ENCODE data around the gene FAM20B.

The FAM20B gene

DNA sequence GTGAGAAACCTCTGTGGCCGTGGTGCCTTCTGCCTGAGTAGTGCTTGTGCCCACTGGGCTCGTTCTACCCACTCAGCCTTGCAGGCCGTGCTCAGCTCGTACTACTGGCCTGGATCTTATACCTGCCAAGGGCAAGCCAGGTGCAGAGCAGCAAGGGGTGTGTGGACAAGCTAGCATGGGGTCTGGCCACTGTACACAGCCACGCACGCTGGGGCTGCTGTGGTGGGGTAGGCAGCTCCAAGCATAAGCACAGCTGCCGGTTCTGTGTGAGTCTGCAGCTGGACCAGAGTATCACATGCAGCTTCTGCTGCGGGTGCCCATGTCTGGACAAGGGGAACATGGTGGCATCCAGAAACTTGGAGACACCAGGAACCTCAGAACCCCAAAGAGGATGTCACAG is 16.4 kb downstream of the FAM20B start:
- TF ChIP-seq, protein P1, sequence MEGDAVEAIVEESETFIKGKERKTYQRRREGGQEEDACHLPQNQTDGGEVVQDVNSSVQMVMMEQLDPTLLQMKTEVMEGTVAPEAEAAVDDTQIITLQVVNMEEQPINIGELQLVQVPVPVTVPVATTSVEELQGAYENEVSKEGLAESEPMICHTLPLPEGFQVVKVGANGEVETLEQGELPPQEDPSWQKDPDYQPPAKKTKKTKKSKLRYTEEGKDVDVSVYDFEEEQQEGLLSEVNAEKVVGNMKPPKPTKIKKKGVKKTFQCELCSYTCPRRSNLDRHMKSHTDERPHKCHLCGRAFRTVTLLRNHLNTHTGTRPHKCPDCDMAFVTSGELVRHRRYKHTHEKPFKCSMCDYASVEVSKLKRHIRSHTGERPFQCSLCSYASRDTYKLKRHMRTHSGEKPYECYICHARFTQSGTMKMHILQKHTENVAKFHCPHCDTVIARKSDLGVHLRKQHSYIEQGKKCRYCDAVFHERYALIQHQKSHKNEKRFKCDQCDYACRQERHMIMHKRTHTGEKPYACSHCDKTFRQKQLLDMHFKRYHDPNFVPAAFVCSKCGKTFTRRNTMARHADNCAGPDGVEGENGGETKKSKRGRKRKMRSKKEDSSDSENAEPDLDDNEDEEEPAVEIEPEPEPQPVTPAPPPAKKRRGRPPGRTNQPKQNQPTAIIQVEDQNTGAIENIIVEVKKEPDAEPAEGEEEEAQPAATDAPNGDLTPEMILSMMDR (conservative IDR thresholded peaks at IDR 0.05; ENCODE audit: low read depth, low read length) = no peak
- H3K4me3 ChIP-seq (ENCODE audit: low read depth, low read length) = no peak overlapping the region
- DNase-seq (ENCODE audit: low read depth) = no peak

DNA sequence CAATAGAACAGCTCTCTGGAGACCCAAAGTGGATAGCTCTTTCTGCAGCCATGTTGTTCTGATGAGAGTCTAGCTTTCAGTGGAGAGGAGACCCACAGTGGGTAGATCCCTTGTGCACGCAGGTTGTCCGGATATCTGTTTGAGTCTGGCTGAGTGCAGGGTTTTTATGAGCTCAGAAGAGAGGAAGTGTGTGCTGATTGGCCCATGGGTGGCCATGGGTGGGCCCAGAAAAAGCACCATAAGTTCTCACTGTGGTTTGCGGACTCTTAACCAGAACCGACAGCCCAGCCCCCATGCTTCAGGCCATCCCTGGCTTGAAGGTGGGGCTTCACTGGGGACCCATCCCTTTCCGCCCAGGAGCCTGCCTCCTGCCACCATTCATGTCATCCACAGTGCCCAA is 17.0 kb downstream of the FAM20B start:
- DNase-seq (ENCODE audit: low read depth) = no peak
- H3K4me3 ChIP-seq (ENCODE audit: low read depth, low read length) = no peak overlapping the region
- TF ChIP-seq, protein P1 (conservative IDR thresholded peaks at IDR 0.05; ENCODE audit: low read depth, low read length) = no peak

DNA sequence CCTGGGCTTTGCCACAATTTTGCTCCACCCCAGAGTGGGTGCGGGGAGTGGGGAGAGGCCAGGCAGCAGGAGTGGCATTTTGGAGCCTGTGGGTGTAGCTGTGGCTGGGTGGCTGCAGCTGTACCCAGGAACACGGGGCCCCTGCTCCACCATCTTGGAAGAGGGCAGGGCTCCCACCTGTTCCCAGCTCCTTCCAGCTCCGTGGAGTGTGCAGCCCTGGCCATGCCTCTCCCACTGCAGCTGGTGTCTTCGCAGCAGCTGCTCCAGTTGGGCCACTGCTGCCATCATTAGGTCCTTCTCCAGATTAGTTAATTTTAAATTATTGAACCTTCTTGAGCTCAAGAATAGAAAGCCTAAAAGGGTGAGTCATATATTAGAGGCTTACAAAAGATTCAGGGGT is 17.6 kb downstream of the FAM20B start:
- DNase-seq (ENCODE audit: low read depth) = no peak
- TF ChIP-seq, protein P1 (conservative IDR thresholded peaks at IDR 0.05; ENCODE audit: low read depth, low read length) = no peak
- no peak overlapping the region for H3K4me3 ChIP-seq (ENCODE audit: low read depth, low read length)

DNA sequence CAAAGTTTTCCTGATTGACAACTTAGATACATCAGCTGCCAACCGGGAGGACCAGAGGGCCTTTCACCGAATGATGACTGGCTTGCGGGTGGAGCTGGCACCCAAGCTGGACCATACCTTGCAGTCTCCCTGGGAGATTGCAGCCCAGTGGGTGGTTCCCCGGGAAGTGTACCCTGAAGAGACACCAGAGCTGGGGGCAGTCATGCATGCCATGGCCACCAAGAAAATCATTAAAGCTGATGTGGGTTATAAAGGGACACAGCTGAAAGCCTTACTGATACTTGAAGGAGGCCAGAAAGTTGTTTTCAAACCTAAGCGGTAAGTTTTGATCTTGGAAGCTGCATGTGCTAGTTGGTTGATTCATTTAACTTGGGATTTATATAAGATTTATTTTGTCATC is 18.2 kb downstream of the FAM20B start:
- no peak for DNase-seq (ENCODE audit: low read depth)
- TF ChIP-seq, protein P1 (conservative IDR thresholded peaks at IDR 0.05; ENCODE audit: low read depth, low read length) = no peak
- no peak overlapping the region for H3K4me3 ChIP-seq (ENCODE audit: low read depth, low read length)

DNA sequence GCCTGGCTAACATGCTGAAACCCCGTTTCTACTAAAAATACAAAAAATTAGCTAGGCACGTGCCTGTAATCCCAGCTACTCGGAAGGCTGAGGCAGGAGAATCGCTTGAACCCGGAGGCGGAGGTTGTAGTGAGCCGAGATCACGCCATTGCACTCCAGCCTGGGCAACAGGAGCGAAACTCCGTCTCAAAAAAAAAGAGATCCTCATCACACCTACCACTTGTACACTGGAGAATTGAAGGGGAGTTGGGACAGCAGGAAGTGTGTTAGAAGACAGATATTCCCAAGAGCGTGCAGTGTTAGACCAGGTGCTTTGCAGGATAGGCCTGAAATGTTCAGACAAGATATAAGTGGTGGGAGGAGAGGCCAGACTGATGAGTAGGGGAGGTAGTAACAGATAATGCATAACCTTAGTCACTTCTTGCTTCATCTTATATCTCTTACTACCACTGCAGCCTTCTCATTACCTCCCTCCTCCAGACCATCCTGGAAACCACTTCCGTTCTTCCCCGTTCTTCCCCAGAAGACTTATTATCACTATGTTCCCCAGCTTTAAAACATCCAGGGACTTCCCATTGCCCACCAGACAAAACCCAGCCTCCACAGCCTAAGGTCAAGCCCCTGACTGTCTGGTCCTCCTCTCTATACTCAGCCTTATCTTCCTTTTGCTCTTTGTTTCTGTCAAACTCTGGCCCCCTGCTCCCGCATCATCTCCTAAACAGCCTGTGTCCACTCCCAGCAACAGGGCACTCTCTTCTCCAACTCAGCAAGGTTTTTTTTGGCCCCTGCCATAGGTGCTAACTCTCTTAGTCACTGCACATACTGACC is 21.3 kb downstream of the FAM20B start:
- no peak for DNase-seq (ENCODE audit: low read depth)
- TF ChIP-seq, protein P1 (conservative IDR thresholded peaks at IDR 0.05; ENCODE audit: low read depth, low read length) = no peak

DNA sequence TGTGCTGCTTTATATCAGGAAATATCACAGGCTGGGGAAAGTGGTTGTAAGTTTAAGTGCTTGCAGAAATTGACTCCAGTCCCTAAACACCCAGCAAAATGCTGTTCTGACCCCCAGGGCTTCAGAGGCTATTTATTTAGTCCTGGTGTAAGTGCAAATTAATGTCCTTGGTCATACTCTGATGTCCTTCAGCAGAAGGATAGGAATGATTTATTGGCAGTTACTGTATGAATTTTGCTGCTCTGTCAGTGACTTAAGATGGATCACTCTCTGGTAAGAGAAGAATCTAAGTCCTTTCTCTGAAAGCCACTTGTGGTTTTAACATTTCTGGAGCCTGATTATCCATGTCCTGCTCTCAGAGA is 21.9 kb downstream of the FAM20B start:
- TF ChIP-seq, protein P1 (conservative IDR thresholded peaks at IDR 0.05; ENCODE audit: low read depth, low read length) = no peak
- DNase-seq (ENCODE audit: low read depth) = no peak
- H3K4me3 ChIP-seq (ENCODE audit: low read depth, low read length) = no peak overlapping the region

More for the DNA sequence above, 21.3 kb downstream of the FAM20B start:
- H3K4me3 ChIP-seq (ENCODE audit: low read depth, low read length) = no peak overlapping the region

Measured in choroid plexus epithelial cell (primary cell).